Testis (tissue), 3 donors: Measurements from ENCODE around the gene TMC1. TPM values are rescaled to one million over a fixed set of nuclear protein-coding genes. Genes with fewer than 3 reads are reported as not detected.
"Not testable (repeated sequence)": the region's sequence is repeated elsewhere in the genome, so short reads cannot be mapped to it uniquely, and the experiment has no call there.

Source experiments
- DNase-seq: peaks from one replicate; pipeline ENCODE4 v3.0.0-alpha.2; 2019
- H3K27ac ChIP-seq, 2 donors: fragments of 200-600 bp; sonication (generic); one replicate each; pipeline ENCODE4 v1.5.1; 2019
- H3K27me3 ChIP-seq: fragments of 200-600 bp; sonication (generic); one replicate; pipeline ENCODE4 v1.5.1; 2019
- H3K36me3 ChIP-seq: fragments of 200-600 bp; sonication (generic); one replicate; pipeline ENCODE4 v1.5.1; 2017; ENCODE audit warnings: low read depth; ENCODE audit errors: missing control alignments
- H3K4me1 ChIP-seq: fragments of 200-600 bp; sonication (generic); one replicate; pipeline ENCODE4 v1.5.1; 2019
- H3K4me3 ChIP-seq, 2 donors: fragments of 200-600 bp; sonication (generic); one replicate each; pipeline ENCODE4 v1.5.1; 2017 to 2019
- H3K9me3 ChIP-seq: fragments of 200-600 bp; sonication (generic); one replicate; pipeline ENCODE4 v1.5.1; 2017
- CTCF ChIP-seq, 3 experiments: fragments of 450-650 bp in 2 of 3; fragments of 200-600 bp in 1 of 3; sonication (generic) in 1 of 3; IDR thresholded peaks; one replicate each; pipeline ENCODE4 v1.5.1; 2016 to 2019; ENCODE audit warnings: antibody characterized with exemption in 3 of 3, mild to moderate bottlenecking in 2 of 3, moderate library complexity in 1 of 3
- POLR2A ChIP-seq: fragments of 450-650 bp; IDR thresholded peaks from one replicate; pipeline ENCODE4 v1.6.1; 2017; ENCODE audit warnings: antibody characterized with exemption, mild to moderate bottlenecking, moderate library complexity
- WGBS, 2 donors: methylation state at CpG; one replicate each; pipeline ENCODE4 v1.1.5; 2018; 5-methylcytosine and 5-hydroxymethylcytosine counted together
- intact Hi-C: fragments of 100-400 bp; cut with DNase I; formaldehyde crosslinking; loops from one replicate; pipeline ENCODE4 v1.15.1; 2023; ENCODE audit warnings: low total_unique reads
- polyA plus RNA-seq: library from polyadenylated mRNA; stranded (reverse); fragments of 350-450 nt; fragmentation: Illumina TruSeq; extraction: RNeasy Lipid Tissue Mini Kit (QIAGEN cat#74804); gene quantifications from one replicate; pipeline ENCODE4 v1.2.3, GENCODE V29; 2014; ENCODE audit warnings: low read depth, low replicate concordance; ENCODE audit not compliant: insufficient read depth
- total RNA-seq, 2 donors: library from RNA; depleted of rRNA; stranded (reverse); fragments of >200 nt; gene quantifications; one replicate each; pipeline ENCODE4 v1.2.3, GENCODE V29; 2016

TMC1 gene
- total and polyA plus RNA-seq, 3 donors from 2014 or later, result 2.0 to 5.4 (median 3.0) TPM

GRCh38 chr9:72858089-72858912 lies 336.9 kb downstream of the TMC1 start:
- 25 to 35% methylated on average over 5 of the region's 5 CpGs for WGBS, 2 donors

GRCh38 chr9:72862788-72863187 lies 341.4 kb downstream of the TMC1 start:
- intact Hi-C loops, result not testable (repeated sequence)

More at GRCh38 chr9:72858089-72858912, 336.9 kb downstream of the TMC1 start:
- H3K27ac ChIP-seq, result peak overlapping the region; percentile 31 to 85
- no peak for TF ChIP-seq CTCF (IDR thresholded peaks at IDR 0.05)
- no peak for TF ChIP-seq POLR2A
- peaks cover 26% of the 10 kb centered on the region for H3K4me1 ChIP-seq
- intact Hi-C loops, result no loop called here
- no peaks in the 10 kb centered on the region for H3K27me3 ChIP-seq
- peak; percentile 84 for DNase-seq
- no peak overlapping the region for H3K4me3 ChIP-seq
- no peaks in the 10 kb centered on the region for H3K9me3 ChIP-seq
- no peaks in the 10 kb centered on the region for H3K36me3 ChIP-seq

GRCh38 chr9:72863456-72864094 lies 342.2 kb downstream of the TMC1 start:
- H3K27ac ChIP-seq, result peak overlapping the region in 1 of 2 donors; percentile 10
- H3K4me3 ChIP-seq, result no peak overlapping the region
- no peaks in the 10 kb centered on the region for H3K27me3 ChIP-seq
- 44% methylated on average over 4 of the region's 4 CpGs for WGBS, 2 donors
- DNase-seq, result no peak
- H3K36me3 ChIP-seq, result no peaks in the 10 kb centered on the region
- intact Hi-C loops, result no loop called here
- H3K9me3 ChIP-seq, result no peaks in the 10 kb centered on the region
- H3K4me1 ChIP-seq, result peaks cover 4% of the 10 kb centered on the region
- TF ChIP-seq POLR2A, result no peak

More at GRCh38 chr9:72862788-72863187, 341.4 kb downstream of the TMC1 start:
- not testable (repeated sequence) for H3K4me1 ChIP-seq, DNase-seq, H3K9me3 ChIP-seq, H3K4me3 ChIP-seq, H3K36me3 ChIP-seq, H3K27ac ChIP-seq, H3K27me3 ChIP-seq
- WGBS, 2 donors, result 86 to 96% methylated on average over 7 of the region's 7 CpGs

- H3K27me3 ChIP-seq, result no peaks in the 10 kb centered on the region
- TF ChIP-seq CTCF (IDR thresholded peaks at IDR 0.05) (no peak), POLR2A (no peak)
- H3K36me3 ChIP-seq, result no peaks in the 10 kb centered on the region
- intact Hi-C loops, result no loop called here
- DNase-seq, result no peak
- H3K4me3 ChIP-seq, result no peak overlapping the region
- H3K27ac ChIP-seq, result no peak overlapping the region
- no peaks in the 10 kb centered on the region for H3K9me3 ChIP-seq
- no peaks in the 10 kb centered on the region for H3K4me1 ChIP-seq
- WGBS, 2 donors, result 88 to 96% methylated on average over 1 of the region's 1 CpG
These were observed 342.9 kb downstream of the TMC1 start for GRCh38 chr9:72864327-72864726.

GRCh38 chr9:72871685-72872084 lies 350.3 kb downstream of the TMC1 start:
- H3K9me3 ChIP-seq, result no peaks in the 10 kb centered on the region
- 30 to 44% methylated on average over 3 of the region's 3 CpGs for WGBS, 2 donors
- H3K27me3 ChIP-seq, result no peaks in the 10 kb centered on the region
- intact Hi-C loops, result loop anchor here (10.0 kb wide), 1 partner anchor 153 kb away; no protein-coding TSS in a partner anchor
- no peak overlapping the region for H3K4me3 ChIP-seq
- TF ChIP-seq CTCF (IDR thresholded peaks at IDR 0.05) (peak; percentile 29 to 41 (median 38)), POLR2A (no peak)
- no peak for DNase-seq
- peaks cover 23% of the 10 kb centered on the region for H3K4me1 ChIP-seq
- peak overlapping the region in 1 of 2 donors; percentile 1 for H3K27ac ChIP-seq
- no peaks in the 10 kb centered on the region for H3K36me3 ChIP-seq
